Measurements from ENCODE around the gene FNDC3B.

The FNDC3B gene

DNA sequence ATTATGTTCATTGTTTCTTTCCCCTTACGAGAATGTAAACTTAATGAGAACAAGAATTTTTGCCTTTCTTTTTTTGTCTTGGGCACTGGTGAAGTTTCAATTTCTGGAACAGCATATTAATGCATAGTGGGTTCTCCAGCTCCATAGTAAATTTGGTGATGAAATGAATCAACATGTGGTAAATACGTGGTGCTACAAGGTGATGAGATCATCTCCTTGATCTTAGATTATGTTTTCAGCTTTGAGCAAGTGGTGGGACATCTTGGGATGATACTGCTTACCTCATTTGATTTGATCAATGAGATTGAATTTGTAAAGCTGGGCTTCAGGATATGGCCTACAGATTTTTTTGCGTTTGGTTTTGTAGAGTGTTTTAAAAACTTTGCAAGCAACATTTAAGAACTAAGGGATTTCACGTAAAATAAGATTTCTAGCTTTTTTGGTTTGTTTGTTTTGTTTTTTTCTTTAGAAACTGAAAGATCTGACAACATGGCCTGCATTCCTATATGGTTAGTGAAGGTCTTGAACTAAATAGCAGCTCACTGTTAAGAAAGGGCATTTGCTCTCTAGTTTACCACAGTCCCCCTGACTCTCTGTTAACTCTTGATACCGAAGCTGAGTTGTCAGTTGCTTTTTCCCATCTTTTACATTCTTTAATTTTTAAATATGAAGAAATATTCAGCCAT, 45.6 kb downstream of the FNDC3B start:
- Histone ChIP-seq H3K79me2 (ENCODE audit: insufficient read depth, low read length) (no peaks in the 10 kb centered on the region), H2AFZ (ENCODE audit: low read depth, low read length, severe bottlenecking) (no peak overlapping the region), H3K27ac (ENCODE audit: low read depth, low read length) (no peak overlapping the region), H3K36me3 (ENCODE audit: low read length) (no peaks in the 10 kb centered on the region), H3K27me3 (ENCODE audit: low read length) (no peaks in the 10 kb centered on the region), H3K4me3 (ENCODE audit: insufficient read depth, low read length, poor library complexity, severe bottlenecking) (no peak overlapping the region), H3K4me2 (ENCODE audit: low read depth, low read length, poor library complexity, severe bottlenecking) (no peak overlapping the region), H3K9me2 (replicated peaks; ENCODE audit: insufficient read depth, low read length) (no peaks in the 10 kb centered on the region), H4K20me1 (ENCODE audit: low read depth, low read length) (no peaks in the 10 kb centered on the region), H3K9me3 (ENCODE audit: insufficient read depth, low read length) (no peaks in the 10 kb centered on the region), H3F3A (ENCODE audit: insufficient read depth) (no peaks in the 10 kb centered on the region), H3K9ac (ENCODE audit: low read length) (no peak overlapping the region)
- no peak for TF ChIP-seq EZH2phosphoT487 (conservative IDR thresholded peaks at IDR 0.05; ENCODE audit: low read length)
- TF ChIP-seq, protein P1, sequence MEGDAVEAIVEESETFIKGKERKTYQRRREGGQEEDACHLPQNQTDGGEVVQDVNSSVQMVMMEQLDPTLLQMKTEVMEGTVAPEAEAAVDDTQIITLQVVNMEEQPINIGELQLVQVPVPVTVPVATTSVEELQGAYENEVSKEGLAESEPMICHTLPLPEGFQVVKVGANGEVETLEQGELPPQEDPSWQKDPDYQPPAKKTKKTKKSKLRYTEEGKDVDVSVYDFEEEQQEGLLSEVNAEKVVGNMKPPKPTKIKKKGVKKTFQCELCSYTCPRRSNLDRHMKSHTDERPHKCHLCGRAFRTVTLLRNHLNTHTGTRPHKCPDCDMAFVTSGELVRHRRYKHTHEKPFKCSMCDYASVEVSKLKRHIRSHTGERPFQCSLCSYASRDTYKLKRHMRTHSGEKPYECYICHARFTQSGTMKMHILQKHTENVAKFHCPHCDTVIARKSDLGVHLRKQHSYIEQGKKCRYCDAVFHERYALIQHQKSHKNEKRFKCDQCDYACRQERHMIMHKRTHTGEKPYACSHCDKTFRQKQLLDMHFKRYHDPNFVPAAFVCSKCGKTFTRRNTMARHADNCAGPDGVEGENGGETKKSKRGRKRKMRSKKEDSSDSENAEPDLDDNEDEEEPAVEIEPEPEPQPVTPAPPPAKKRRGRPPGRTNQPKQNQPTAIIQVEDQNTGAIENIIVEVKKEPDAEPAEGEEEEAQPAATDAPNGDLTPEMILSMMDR (IDR thresholded peaks at IDR 0.05; ENCODE audit: insufficient read depth, low read length, poor library complexity, severe bottlenecking), result no peak

DNA sequence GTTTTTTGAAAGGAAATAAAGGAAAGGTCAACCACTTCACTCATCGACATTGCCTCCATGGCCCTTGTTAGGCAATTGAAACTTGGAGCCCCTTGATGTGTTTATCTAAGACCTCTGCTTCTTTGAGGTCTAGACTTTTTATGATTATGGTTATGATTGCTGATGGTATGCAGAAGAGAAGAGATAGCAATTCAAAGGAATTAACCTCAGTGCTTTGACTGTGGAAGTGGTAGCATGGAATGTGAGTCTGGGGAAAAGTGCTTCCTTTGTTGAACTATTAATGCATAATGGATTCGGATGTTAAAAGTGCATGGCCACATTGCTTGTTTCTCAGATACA, 46.1 kb downstream of the FNDC3B start:
- no peak overlapping the region for H3K4me2 ChIP-seq (ENCODE audit: low read depth, low read length, poor library complexity, severe bottlenecking)
- no peak overlapping the region for H3K27ac ChIP-seq (ENCODE audit: low read depth, low read length)

DNA sequence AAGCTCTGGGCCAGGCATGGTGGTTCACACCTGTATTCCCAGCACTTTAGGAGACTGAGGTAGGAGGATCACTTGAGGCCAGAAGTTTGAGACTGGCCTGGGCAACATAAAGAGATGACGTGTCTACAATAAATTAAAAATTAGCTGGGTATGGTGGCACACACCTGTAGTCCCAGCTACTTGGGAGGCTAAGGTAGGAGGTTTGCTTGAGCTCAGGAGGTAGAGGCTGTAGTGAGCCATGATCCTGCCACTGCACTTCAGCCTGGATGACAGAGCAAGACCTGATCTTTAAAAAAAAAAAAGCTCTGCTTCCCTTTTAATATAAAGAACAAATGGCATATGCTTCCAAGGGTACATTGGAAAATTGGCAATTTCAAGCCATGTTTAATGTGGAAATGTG, 46.7 kb downstream of the FNDC3B start:
- no peak overlapping the region for H3K27ac ChIP-seq (ENCODE audit: low read depth, low read length)
- H3K27me3 ChIP-seq (ENCODE audit: low read length), result no peaks in the 10 kb centered on the region
- no peaks in the 10 kb centered on the region for H3K36me3 ChIP-seq (ENCODE audit: low read length)
- no peaks in the 10 kb centered on the region for H3F3A ChIP-seq (ENCODE audit: insufficient read depth)
- H4K20me1 ChIP-seq (ENCODE audit: low read depth, low read length), result no peaks in the 10 kb centered on the region
- no peaks in the 10 kb centered on the region for H3K9me2 ChIP-seq (replicated peaks; ENCODE audit: insufficient read depth, low read length)
- H3K4me3 ChIP-seq (ENCODE audit: insufficient read depth, low read length, poor library complexity, severe bottlenecking), result no peak overlapping the region
- no peaks in the 10 kb centered on the region for H3K9me3 ChIP-seq (ENCODE audit: insufficient read depth, low read length)
- no peak for TF ChIP-seq EZH2phosphoT487 (conservative IDR thresholded peaks at IDR 0.05; ENCODE audit: low read length)
- TF ChIP-seq, protein P1 (IDR thresholded peaks at IDR 0.05; ENCODE audit: insufficient read depth, low read length, poor library complexity, severe bottlenecking), result no peak
- no peak overlapping the region for H2AFZ ChIP-seq (ENCODE audit: low read depth, low read length, severe bottlenecking)
- H3K79me2 ChIP-seq (ENCODE audit: insufficient read depth, low read length), result no peaks in the 10 kb centered on the region
- no peak overlapping the region for H3K9ac ChIP-seq (ENCODE audit: low read length)
- H3K4me2 ChIP-seq (ENCODE audit: low read depth, low read length, poor library complexity, severe bottlenecking), result no peak overlapping the region

More for the DNA sequence above, 46.1 kb downstream of the FNDC3B start:
- H3K79me2 ChIP-seq (ENCODE audit: insufficient read depth, low read length), result no peaks in the 10 kb centered on the region
- H3K9ac ChIP-seq (ENCODE audit: low read length), result no peak overlapping the region
- no peaks in the 10 kb centered on the region for H3K9me2 ChIP-seq (replicated peaks; ENCODE audit: insufficient read depth, low read length)
- no peaks in the 10 kb centered on the region for H3K9me3 ChIP-seq (ENCODE audit: insufficient read depth, low read length)
- no peak overlapping the region for H2AFZ ChIP-seq (ENCODE audit: low read depth, low read length, severe bottlenecking)
- H3K27me3 ChIP-seq (ENCODE audit: low read length), result no peaks in the 10 kb centered on the region
- no peaks in the 10 kb centered on the region for H3K36me3 ChIP-seq (ENCODE audit: low read length)
- no peaks in the 10 kb centered on the region for H4K20me1 ChIP-seq (ENCODE audit: low read depth, low read length)
- H3F3A ChIP-seq (ENCODE audit: insufficient read depth), result no peaks in the 10 kb centered on the region
- no peak overlapping the region for H3K4me3 ChIP-seq (ENCODE audit: insufficient read depth, low read length, poor library complexity, severe bottlenecking)
- TF ChIP-seq EZH2phosphoT487 (conservative IDR thresholded peaks at IDR 0.05; ENCODE audit: low read length), result no peak

DNA sequence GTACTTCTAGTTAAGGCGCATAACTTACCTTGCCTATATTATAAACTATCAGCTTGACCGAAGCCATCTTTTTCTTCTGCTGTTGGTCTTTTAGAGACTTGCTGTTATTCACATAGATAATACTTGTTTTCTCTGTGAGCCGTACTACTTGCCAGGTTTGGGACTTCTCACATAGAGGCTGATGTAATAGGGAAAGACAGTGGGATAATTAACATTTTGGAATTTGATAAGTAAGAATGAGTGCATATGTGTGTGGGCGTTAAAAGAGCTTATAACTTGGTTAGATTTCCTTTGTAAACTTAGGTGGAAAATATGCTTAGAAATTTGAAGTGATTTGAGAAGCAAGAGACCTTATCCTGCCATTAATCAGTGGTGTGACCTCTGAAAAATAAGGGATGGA, 47.8 kb downstream of the FNDC3B start:
- H3K9me3 ChIP-seq (ENCODE audit: insufficient read depth, low read length), result no peaks in the 10 kb centered on the region
- no peak overlapping the region for H3K4me3 ChIP-seq (ENCODE audit: insufficient read depth, low read length, poor library complexity, severe bottlenecking)
- no peaks in the 10 kb centered on the region for H4K20me1 ChIP-seq (ENCODE audit: low read depth, low read length)
- no peak overlapping the region for H3K4me2 ChIP-seq (ENCODE audit: low read depth, low read length, poor library complexity, severe bottlenecking)
- no peaks in the 10 kb centered on the region for H3K9me2 ChIP-seq (replicated peaks; ENCODE audit: insufficient read depth, low read length)
- H3F3A ChIP-seq (ENCODE audit: insufficient read depth), result no peaks in the 10 kb centered on the region
- no peak overlapping the region for H3K27ac ChIP-seq (ENCODE audit: low read depth, low read length)
- H3K79me2 ChIP-seq (ENCODE audit: insufficient read depth, low read length), result no peaks in the 10 kb centered on the region
- no peaks in the 10 kb centered on the region for H3K27me3 ChIP-seq (ENCODE audit: low read length)
- no peak overlapping the region for H3K9ac ChIP-seq (ENCODE audit: low read length)
- no peaks in the 10 kb centered on the region for H3K36me3 ChIP-seq (ENCODE audit: low read length)
- no peak overlapping the region for H2AFZ ChIP-seq (ENCODE audit: low read depth, low read length, severe bottlenecking)
- TF ChIP-seq, protein P1 (IDR thresholded peaks at IDR 0.05; ENCODE audit: insufficient read depth, low read length, poor library complexity, severe bottlenecking), result no peak
- TF ChIP-seq EZH2phosphoT487 (conservative IDR thresholded peaks at IDR 0.05; ENCODE audit: low read length), result no peak

Data from SU-DHL-6 (cell line).